Superior temporal gyrus (tissue), 1 donor: ENCODE measurements around the gene SLC26A3.
"Not testable (repeated sequence)": the region's sequence is repeated elsewhere in the genome, so short reads cannot be mapped to it uniquely, and the experiment has no call there.

ENCODE experiments used
- DNase-seq: peaks from one replicate; pipeline ENCODE4 v3.0.0-alpha.2; 2016; ENCODE audit errors: extremely low spot score

SLC26A3 gene

GRCh38 chr7:107803009-107803610, at the start of gene SLC26A3:
SLC26A3 (minus strand) TSS chr7:107803223; CDS start chr7:107794509, 8,714 bp downstream.
- no peak for DNase-seq

DNA sequence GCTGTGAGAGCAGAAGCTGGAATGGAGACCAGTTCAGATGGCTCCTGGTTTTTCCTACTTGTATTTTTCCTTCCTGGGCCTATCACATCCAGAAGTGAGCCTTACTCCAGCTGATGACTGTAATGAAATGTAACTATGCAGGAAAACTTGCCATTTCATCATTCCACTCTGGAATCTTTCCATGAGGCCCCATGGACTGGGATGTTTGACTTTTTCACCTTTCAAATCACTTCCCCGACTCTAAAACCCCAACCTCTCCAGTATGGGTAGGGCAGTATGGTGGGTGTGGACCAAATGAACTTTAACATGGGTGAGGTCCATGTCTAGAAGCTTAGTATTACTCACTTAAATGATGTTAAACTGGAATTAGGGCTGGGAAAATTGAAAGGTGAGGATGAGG, 47.6 kb upstream of the SLC26A3 start:
- no peak for DNase-seq

DNA sequence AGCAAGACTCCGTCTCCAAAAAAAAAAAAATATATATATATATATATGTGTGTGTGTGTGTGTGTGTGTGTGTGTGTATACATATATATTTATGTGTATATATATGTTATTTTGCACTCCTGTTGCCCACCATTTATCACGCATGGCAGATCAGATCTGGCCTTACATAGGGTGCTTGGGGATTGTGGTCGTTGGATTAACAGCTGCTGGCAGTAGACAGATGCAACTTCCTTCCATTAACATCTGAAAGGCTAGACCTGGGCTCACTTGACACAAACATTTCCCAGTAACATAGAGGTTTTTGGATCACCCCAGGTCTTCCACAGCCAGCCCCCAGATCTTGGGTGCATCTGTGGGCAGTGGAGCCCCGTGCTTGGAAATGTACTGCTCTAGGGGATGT, 47.2 kb upstream of the SLC26A3 start:
- no peak for DNase-seq

DNA sequence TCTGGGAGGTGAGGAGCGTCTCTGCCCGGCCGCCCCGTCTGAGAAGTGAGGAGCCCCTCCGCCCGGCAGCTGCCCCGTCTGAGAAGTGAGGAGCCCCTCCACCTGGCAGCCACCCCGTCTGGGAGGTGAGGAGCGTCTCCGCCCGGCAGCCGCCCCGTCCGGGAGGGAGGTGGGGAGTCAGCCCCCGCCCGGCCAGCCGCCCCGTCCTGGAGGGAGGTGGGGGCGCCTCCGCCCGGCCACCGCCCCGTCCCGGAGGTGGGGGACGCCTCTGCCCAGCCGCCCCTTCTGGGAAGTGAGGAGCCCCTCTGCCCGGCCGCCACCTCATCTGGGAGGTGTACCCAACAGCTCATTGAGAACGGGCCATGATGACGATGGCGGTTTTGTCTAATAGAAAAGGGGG, 45.2 kb upstream of the SLC26A3 start:
- not testable (repeated sequence) for DNase-seq

DNA sequence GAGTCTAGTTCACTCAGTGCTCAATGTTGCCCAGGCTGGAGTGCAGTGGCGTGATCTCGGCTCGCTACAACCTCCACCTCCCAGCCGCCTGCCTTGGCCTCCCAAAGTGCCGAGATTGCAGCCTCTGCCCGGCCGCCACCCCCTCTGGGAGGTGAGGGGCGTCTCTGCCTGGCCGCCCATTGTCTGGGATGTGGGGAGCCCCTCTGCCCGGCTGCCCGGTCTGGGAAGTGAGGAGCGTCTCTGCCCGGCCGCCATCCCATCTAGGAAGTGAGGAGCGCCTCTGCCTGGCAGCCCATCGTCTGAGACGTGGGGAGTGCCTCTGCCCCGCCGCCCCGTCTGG, 44.8 kb upstream of the SLC26A3 start:
- not testable (repeated sequence) for DNase-seq

GRCh38 chr7:107847168-107847835, 44.3 kb upstream of the SLC26A3 start:
- no peak for DNase-seq

DNA sequence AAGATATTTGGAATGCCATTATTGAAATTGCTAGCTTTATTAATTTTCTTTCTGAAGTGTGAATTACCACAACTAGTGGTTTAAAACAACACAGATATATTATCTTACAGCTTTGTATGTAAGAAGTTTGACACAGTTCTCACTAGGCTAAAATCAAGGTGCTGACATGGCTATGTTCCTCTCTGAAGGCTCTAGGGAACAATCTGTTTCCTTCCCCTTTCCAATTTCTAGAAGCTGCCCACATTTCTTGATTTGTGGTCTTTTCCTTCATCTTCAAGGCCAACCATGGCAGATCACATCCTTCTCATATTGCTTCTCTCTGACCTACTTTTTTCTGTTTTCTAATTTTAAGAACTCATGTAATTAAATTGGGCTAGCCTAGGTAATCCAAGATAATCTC, 43.3 kb upstream of the SLC26A3 start:
- peak; percentile 21 for DNase-seq

DNA sequence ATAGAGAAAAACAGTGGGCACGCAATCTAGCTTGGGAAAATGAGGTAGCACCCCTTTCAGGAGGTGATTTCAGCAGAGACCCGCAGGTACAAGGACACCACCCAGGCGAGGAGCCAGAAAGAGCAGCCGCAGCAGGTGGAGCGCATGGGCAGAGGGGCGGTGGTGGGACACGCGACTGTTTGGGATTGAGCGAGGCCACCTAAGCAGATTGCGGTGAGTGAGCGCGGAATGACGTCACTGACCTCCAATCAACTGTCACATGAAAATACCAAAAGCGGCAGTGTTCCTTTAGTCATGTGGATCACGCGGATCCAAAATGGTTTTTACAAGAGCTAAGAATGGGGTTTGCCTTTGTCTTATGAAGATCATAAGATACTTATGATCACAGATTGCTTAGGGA, 40.2 kb upstream of the SLC26A3 start:
- DNase-seq: no peak

DNA sequence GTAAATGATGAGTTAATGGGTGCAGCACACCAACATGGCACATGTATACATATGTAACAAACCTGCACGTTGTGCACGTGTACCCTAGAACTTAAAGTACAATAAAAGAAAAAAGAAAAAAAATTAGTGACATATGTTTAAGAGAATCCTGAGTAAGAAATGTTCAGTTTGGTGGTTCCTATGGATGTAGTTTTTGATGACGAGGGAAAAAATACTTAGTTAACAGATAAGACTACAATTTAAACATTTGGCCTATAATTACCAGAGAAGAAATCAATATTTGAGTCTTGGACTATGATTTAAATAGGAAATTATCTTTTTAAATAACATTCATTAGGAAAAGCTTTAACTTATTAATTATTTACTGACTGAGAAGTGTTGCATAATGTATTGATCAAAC, 39.2 kb upstream of the SLC26A3 start:
- DNase-seq: no peak

DNA sequence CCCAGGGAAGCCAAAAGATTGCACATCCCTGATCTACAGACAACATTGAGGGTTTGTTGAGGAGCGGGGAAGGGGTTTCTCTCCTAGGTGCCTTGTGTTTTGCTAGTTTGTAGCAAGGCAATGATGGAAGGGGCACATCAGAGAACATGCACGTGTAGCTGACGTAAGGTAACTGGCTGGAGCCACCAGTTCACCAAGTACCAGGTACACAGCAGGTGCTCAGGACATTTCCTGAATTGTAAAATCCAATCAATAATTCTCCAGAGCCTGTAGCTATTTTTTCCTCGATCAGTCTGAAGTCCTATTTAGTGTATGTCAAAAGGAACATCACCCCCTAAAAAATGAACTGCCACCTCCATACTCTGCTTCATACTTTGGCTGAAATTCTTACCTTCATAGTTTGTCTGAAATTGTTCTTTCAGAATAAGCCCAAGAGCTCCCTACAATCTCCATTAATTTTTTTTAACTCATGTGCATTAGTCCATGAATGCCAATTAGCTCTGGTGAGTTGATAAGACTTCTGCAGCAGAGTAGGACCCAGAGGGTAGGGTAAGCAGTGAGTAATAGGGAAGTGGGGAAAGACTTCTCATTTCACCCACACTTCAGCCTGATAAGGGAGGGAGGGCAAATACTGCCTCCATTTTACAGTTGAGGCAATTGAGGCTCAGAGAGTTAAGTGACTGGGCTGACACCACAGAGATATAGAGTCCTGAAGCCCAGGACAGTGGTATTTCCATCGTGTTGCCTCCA, 36.0 kb upstream of the SLC26A3 start:
- no peak for DNase-seq

- DNase-seq: no peak
Observed at GRCh38 chr7:107838024-107838601, 35.1 kb upstream of the SLC26A3 start.

GRCh38 chr7:107837145-107837512, 34.1 kb upstream of the SLC26A3 start:
- no peak for DNase-seq

GRCh38 chr7:107836237-107837144, 33.5 kb upstream of the SLC26A3 start:
- no peak for DNase-seq

GRCh38 chr7:107834401-107834800, 31.4 kb upstream of the SLC26A3 start:
- DNase-seq: no peak

DNA sequence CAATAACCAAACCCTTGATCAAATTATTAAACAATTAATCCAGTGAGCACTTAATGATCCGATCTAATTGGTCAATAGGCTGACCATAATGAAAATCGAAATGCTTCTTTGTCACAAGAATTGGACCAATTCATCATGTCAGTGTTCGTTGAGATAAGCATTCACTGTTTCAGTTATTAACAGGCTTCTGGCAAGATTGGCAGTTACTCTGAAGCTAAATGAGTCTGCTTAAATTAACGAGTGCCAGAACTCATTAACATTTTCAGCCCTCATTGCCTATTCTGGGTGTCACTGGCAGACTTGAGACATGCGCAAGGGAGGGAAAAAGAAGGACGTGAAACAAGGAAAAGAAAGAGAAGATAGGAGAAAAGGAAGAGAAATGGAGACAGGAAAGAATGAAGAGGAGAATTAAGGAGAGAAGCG, 30.7 kb upstream of the SLC26A3 start:
- no peak for DNase-seq

DNA sequence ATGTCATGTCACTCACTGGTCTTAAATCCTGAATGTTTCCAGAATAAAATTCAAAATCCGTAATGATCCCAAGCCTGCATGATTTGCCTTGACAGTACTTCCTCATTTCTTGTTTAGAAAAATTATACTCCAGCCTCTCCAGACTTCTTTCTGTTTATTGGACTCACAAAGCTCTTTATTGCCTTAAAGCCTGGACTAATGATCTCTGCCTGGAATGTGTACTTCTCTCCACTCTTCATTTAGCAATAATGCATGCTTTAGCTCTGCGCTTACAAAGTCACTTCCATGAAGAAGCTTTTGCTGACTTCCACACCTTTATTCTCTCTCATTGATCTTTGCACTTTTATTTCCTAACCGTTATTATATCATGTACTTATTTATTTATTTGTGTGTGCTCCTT, 27.4 kb upstream of the SLC26A3 start:
- no peak for DNase-seq

GRCh38 chr7:107828540-107828939, 25.5 kb upstream of the SLC26A3 start:
- no peak for DNase-seq

DNA sequence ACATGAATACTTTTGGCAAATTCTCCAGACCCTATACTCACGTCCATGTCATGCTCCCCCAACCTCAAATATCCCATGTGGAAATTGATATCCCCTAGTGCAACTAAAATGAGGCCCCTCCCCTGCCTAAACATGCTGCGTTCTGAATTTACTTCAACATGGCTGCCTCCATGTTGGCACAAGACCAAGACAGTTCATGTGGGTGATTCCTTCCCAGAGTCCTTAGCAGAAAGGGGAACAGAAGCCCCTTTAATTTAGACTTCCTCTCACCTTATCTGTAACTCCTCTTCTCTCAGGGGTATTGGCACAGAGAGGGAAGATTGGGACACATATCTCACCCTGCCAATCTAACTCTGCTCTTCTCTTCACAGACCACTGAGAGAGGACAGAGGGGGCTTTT, 24.5 kb upstream of the SLC26A3 start:
- DNase-seq: no peak

- no peak for DNase-seq
Observed at GRCh38 chr7:107826451-107826850, 23.4 kb upstream of the SLC26A3 start.

- no peak for DNase-seq
Observed at GRCh38 chr7:107824858-107825257, 21.8 kb upstream of the SLC26A3 start.

- DNase-seq: no peak
Observed at GRCh38 chr7:107818622-107819021, 15.6 kb upstream of the SLC26A3 start.
